Heart left ventricle (tissue), 16 donors: ENCODE data around the gene NFKBIE. TPM values are rescaled to one million over a fixed set of nuclear protein-coding genes. Genes with fewer than 3 reads are reported as not detected.

Experiments
- ATAC-seq, 4 donors: fragments of 200-7000 bp; cut with Tn5 transposase; one replicate each; pipeline ENCODE4 v1.9.1; 2020 to 2022; ENCODE audit warnings: moderate library complexity in 4 of 4, mild to moderate bottlenecking in 3 of 4, moderate number of reproducible peaks in 1 of 4
- DNase-seq, 5 donors: peaks; one replicate each; pipeline ENCODE4 v3.0.0-alpha.2; 2020
- H3K27ac ChIP-seq, 12 donors: fragments of 200-600 bp; sonication (generic) in 4 of 12; one replicate each; pipeline versions ENCODE4 v1.5.0 to v1.8.0; 2016 to 2022; ENCODE audit warnings: mild to moderate bottlenecking in 2 of 12
- H3K27me3 ChIP-seq, 9 donors: fragments of 200-600 bp; sonication (generic) in 2 of 9; one replicate each; pipeline versions ENCODE4 v1.5.1 to v1.8.0; 2016 to 2022; ENCODE audit warnings: mild to moderate bottlenecking in 3 of 9
- H3K36me3 ChIP-seq, 9 donors: fragments of 200-600 bp; sonication (generic) in 2 of 9; one replicate each; pipeline versions ENCODE4 v1.5.0 to v1.8.0; 2018 to 2022; ENCODE audit warnings: mild to moderate bottlenecking in 2 of 9
- H3K4me1 ChIP-seq, 12 donors: fragments of 200-600 bp; sonication (generic) in 4 of 12; one replicate each; pipeline versions ENCODE4 v1.5.0 to v1.8.0; 2016 to 2022; ENCODE audit warnings: mild to moderate bottlenecking in 3 of 12
- H3K4me3 ChIP-seq, 12 donors: fragments of 200-600 bp; sonication (generic) in 4 of 12; one replicate each; pipeline versions ENCODE4 v1.5.0 to v1.8.0; 2017 to 2022; ENCODE audit warnings: mild to moderate bottlenecking in 9 of 12, moderate library complexity in 4 of 12
- H3K9me3 ChIP-seq, 12 donors: fragments of 200-600 bp; sonication (generic) in 4 of 12; one replicate each; pipeline versions ENCODE4 v1.5.0 to v1.8.0; 2016 to 2022; ENCODE audit warnings: mild to moderate bottlenecking in 1 of 12
- POLR2A ChIP-seq, 2 donors: fragments of 450-650 bp; IDR thresholded peaks; one replicate each; pipeline ENCODE4 v1.6.1; 2017; ENCODE audit warnings: antibody characterized with exemption in 2 of 2, mild to moderate bottlenecking in 2 of 2, moderate library complexity in 2 of 2
- WGBS, 4 donors: extraction: QIAGEN DNeasy Blood & Tissue Kit in 2 of 4; methylation state at CpG; one replicate each; pipeline versions ENCODE4 v1.1.5 to v1.1.7; 2013 to 2018; 5-methylcytosine and 5-hydroxymethylcytosine counted together
- intact Hi-C, 10 donors: fragments of 100-400 bp; cut with DNase I; formaldehyde crosslinking; loops; one replicate each; pipeline versions ENCODE4 v1.11.1 to v1.14.2; 2022
- polyA plus RNA-seq, 2 donors: library from polyadenylated mRNA; stranded (reverse); fragments of 200-250 nt; gene quantifications; one replicate each; pipeline ENCODE4 v1.2.3, GENCODE V29; 2013
- total RNA-seq, 9 donors: library from RNA; depleted of rRNA in 2 of 9; stranded (reverse); fragments of >200 nt in 2 of 9; fragmentation: NEBNext Ultra II Directional in 3 of 9; extraction: Animal tissue kit (Norgen Biotek cat#: 25700) in 3 of 9; gene quantifications; one replicate each; pipeline versions ENCODE4 v1.1.0 to v1.2.4, GENCODE V29; 2016 to 2023
- TF ChIP-seq, protein P1 (sequence below), 12 donors: fragments of 200-600 bp; sonication (generic) in 4 of 12; IDR thresholded peaks; one replicate each; pipeline versions ENCODE4 v1.5.0 to v1.8.0; 2018 to 2022; ENCODE audit warnings: antibody characterized with exemption in 12 of 12, mild to moderate bottlenecking in 5 of 12
- donor health status: ischemic (EF 13 %, LVEDD 7.1; RV severe dilation, severe dysfunction).
- donor health status: healthy with polysubstance abuse.
- donor health status: DM: no; HTN: yes; CAD: no.
- donor health status: DM: no; HTN: no; CAD: no.
- donor health status: ischemic (EF 25% LVEDD 6.9; RV normal size, moderate dysfunction).
- donor health status: ischemic (EF 25% LVEDD 5.7; RV mildly dilated, moderate dysfunction).
- donor health status: healthy.
- donor health status: DM: yes; HTN: yes; CAD: no.
- donor health status: ischemic (EF 35%, LVEDD 5.7; RV mildly dilated, moderate dysfunction).
- donor health status: nonischemic (EF 11% LVEDD 7.7; RV severe dilation, severe dysfunction).
- donor health status: DM: yes; HTN: yes; CAD: no.
- donor health status: PGD.
- donor health status: ischemic (EF 29% LVEDD 5.4; RV normal size, mild dysfunction).
- donor health status: nonischemic (EF 23%, LVEDD 6.1; RV moderate dilation, normal function).

The NFKBIE gene
- total and polyA plus RNA-seq, 11 donors = 2.5 to 13.1 (median 4.0) TPM

- H3K9me3 ChIP-seq = no peaks in the 10 kb centered on the region
- H3K27me3 ChIP-seq = no peaks in the 10 kb centered on the region
- no peak for ATAC-seq
- peak overlapping the region in 9 of 12 donors; percentile 12 to 56 (median 48) for H3K4me3 ChIP-seq
- peaks cover 6 to 98% (median 68%) of the 10 kb centered on the region in 12 donors for H3K4me1 ChIP-seq
- intact Hi-C loops = no loop called here
- peaks cover 0 to 44% (median 36%) of the 10 kb centered on the region in 9 donors for H3K36me3 ChIP-seq
- 54 to 66% (median 61%) methylated on average over 6 of the region's 6 CpGs for WGBS, 4 donors
- no peak for TF ChIP-seq POLR2A (IDR thresholded peaks at IDR 0.05)
- TF ChIP-seq, protein P1, sequence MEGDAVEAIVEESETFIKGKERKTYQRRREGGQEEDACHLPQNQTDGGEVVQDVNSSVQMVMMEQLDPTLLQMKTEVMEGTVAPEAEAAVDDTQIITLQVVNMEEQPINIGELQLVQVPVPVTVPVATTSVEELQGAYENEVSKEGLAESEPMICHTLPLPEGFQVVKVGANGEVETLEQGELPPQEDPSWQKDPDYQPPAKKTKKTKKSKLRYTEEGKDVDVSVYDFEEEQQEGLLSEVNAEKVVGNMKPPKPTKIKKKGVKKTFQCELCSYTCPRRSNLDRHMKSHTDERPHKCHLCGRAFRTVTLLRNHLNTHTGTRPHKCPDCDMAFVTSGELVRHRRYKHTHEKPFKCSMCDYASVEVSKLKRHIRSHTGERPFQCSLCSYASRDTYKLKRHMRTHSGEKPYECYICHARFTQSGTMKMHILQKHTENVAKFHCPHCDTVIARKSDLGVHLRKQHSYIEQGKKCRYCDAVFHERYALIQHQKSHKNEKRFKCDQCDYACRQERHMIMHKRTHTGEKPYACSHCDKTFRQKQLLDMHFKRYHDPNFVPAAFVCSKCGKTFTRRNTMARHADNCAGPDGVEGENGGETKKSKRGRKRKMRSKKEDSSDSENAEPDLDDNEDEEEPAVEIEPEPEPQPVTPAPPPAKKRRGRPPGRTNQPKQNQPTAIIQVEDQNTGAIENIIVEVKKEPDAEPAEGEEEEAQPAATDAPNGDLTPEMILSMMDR (IDR thresholded peaks at IDR 0.05) = no peak
- DNase-seq = peak in 1 of 5 donors; percentile 42
- H3K27ac ChIP-seq = peak overlapping the region; percentile 81 to 99 (median 92)
Measured at GRCh38 chr6:44228031-44228430, 37.3 kb downstream of the NFKBIE start.

DNA sequence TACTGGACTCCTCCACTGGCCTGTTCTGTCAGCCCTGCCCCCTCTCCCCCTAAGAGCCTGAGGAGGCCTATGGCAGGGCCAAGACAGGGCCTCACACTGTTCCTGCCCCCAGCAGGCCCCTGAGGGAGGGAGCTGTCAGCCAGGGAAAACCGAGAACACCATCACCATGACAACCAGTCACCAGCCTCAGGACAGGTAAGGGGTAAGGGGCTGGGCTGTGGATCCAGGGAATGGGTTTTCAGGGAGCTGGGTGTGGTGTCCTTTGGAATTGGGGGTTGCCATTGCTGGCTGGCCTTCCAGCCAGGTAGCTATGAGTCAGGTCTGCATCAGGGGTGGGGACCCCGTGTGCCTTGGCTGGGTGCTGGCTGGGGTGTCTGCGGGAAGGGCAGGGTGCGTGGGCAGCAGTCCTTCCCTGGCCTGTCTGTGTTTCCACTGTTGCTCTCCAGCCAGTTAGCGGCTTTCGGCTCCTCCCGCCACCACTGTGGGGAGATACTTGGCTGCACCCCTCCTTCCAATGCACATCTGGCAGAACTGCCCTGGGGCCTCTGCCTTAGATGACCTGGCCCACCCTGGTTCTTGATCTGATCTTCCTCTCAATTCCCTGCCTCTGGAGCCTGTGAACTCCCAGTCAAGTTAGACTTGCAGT lies 38.1 kb downstream of the NFKBIE start:
- intact Hi-C loops = no loop called here
- peaks cover 0 to 37% (median 28%) of the 10 kb centered on the region in 9 donors for H3K36me3 ChIP-seq
- 31 to 59% (median 44%) methylated on average over 4 to 7 of the region's 7 CpGs for WGBS, 4 donors
- H3K4me1 ChIP-seq = peaks cover 6 to 98% (median 69%) of the 10 kb centered on the region in 12 donors
- H3K4me3 ChIP-seq = peak overlapping the region in 11 of 12 donors; percentile 12 to 56 (median 43)
- TF ChIP-seq POLR2A (IDR thresholded peaks at IDR 0.05) = no peak
- TF ChIP-seq, protein P1 (IDR thresholded peaks at IDR 0.05) = no peak
- H3K27me3 ChIP-seq = no peaks in the 10 kb centered on the region
- H3K9me3 ChIP-seq = no peaks in the 10 kb centered on the region
- H3K27ac ChIP-seq = peak overlapping the region; percentile 81 to 99 (median 92)
- ATAC-seq (peak in 2 of 4 donors; percentile 12 to 21), DNase-seq (peak in 2 of 5 donors; percentile 45 to 59)

DNA sequence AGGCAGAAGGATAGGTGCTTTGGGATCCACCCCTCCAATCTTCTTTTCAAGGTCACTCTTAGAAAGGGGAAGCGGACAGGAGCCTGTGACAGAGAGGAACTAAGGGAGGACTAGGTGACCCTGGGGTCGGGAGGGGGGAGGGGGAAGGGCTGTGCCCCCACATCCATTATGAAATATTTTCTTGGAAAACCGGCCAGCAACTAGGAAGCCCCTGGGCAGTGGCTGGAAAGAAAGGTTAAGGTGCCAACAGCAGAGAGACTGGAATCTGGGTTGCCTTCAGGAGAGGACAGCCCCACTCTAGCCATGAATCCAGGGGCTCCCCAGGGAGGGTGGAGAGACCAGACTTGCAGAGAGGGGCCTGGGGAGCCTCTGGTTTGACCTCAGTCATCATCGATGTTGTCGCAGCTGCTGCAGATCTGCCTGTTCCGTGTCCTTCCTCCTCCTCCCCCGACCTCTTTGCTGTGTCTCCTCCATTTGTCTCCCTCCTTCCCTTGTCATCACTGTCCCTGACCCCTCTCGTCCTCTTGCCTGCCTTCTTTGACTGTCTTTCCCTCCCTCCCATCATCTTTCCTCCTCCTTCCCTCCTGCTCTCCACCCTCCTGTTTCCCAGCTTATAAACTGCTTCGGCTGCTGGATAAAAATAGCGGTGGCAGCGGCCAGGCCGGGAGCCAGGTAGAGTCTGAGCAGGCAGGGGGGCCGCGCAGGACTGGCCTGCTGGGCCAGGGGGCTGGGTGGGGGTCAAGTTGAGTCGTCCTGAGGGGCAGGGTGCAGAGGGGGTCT lies 38.8 kb downstream of the NFKBIE start:
- H3K4me1 ChIP-seq = peaks cover 9 to 98% (median 74%) of the 10 kb centered on the region in 12 donors
- peak; percentile 64 to 77 (median 66) for DNase-seq
- H3K9me3 ChIP-seq = no peaks in the 10 kb centered on the region
- peak; percentile 29 to 64 (median 38) for ATAC-seq
- intact Hi-C loops = no loop called here
- H3K27me3 ChIP-seq = no peaks in the 10 kb centered on the region
- peaks cover 0 to 30% (median 21%) of the 10 kb centered on the region in 9 donors for H3K36me3 ChIP-seq
- peak overlapping the region; percentile 81 to 99 (median 92) for H3K27ac ChIP-seq
- TF ChIP-seq, protein P1 (IDR thresholded peaks at IDR 0.05) = no peak
- no peak for TF ChIP-seq POLR2A (IDR thresholded peaks at IDR 0.05)
- peak overlapping the region in 11 of 12 donors; percentile 12 to 56 (median 43) for H3K4me3 ChIP-seq
- 25 to 34% (median 29%) methylated on average over 15 of the region's 15 CpGs for WGBS, 4 donors
